ENCODE results near the gene HIPK2. TPM values are rescaled to one million over a fixed set of nuclear protein-coding genes. Genes with fewer than 3 reads are reported as not detected.

Gene HIPK2
- total and polyA plus RNA-seq, 8 donors = 25.1 to 61.8 (median 30.4) TPM

DNA sequence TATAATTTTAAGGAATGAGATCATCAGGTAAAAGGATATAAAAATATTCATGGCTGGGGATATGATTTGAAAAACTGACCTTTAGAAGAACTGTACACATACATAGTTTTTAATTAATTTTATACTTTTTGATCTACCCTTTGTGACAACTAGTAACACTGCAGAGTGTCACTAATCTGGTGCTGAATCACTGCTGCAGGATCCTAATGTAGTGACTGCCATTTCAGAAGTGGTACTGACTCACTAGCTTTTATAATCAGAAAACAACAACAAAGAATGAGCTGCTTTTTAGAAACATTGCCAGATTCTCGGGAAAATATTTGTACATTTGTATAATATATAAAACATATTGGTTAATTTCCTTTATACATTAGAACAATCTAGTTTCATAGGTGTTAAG is 110.4 kb downstream of the HIPK2 start:
- DNase-seq (no peak), ATAC-seq (no peak)
- H3K27me3 ChIP-seq = no peaks in the 10 kb centered on the region
- intact Hi-C loops (cut with DNase I) = no loop called here
- H3K27ac ChIP-seq = no peak overlapping the region
- H3K9me3 ChIP-seq = no peaks in the 10 kb centered on the region
- TF ChIP-seq, protein P1, sequence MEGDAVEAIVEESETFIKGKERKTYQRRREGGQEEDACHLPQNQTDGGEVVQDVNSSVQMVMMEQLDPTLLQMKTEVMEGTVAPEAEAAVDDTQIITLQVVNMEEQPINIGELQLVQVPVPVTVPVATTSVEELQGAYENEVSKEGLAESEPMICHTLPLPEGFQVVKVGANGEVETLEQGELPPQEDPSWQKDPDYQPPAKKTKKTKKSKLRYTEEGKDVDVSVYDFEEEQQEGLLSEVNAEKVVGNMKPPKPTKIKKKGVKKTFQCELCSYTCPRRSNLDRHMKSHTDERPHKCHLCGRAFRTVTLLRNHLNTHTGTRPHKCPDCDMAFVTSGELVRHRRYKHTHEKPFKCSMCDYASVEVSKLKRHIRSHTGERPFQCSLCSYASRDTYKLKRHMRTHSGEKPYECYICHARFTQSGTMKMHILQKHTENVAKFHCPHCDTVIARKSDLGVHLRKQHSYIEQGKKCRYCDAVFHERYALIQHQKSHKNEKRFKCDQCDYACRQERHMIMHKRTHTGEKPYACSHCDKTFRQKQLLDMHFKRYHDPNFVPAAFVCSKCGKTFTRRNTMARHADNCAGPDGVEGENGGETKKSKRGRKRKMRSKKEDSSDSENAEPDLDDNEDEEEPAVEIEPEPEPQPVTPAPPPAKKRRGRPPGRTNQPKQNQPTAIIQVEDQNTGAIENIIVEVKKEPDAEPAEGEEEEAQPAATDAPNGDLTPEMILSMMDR (IDR thresholded peaks at IDR 0.05) = no peak
- peaks cover 0 to 29% of the 10 kb centered on the region in 2 donors for H3K4me1 ChIP-seq
- no peak overlapping the region for H3K4me3 ChIP-seq
- no peaks in the 10 kb centered on the region for H3K36me3 ChIP-seq

GRCh38 chr7:139666501-139666900 is 111.3 kb downstream of the HIPK2 start:
- H3K27ac ChIP-seq = no peak overlapping the region
- ATAC-seq = no peak

DNA sequence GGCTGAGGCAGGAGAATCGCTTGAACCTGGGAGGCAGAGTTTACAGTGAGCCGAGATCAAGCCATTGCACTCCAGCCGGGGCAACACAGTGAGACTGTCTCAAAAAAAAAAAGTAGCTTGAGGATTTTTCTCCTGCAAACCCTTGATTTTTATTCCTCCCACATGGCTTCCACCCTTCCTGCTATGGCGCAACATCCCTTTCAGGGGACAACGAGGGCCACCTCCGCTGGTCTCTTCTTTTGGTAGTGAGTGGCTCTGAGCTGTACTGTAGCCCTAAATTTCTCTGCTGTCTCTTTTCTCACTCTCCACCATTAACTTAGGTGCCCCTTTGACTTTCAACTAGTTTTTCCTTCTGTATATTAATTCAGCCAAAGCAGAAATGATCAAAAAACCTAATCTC is 113.4 kb downstream of the HIPK2 start:
- DNase-seq = no peak
- Histone ChIP-seq H3K4me1 (peaks cover 0 to 55% of the 10 kb centered on the region in 2 donors), H3K9me3 (no peaks in the 10 kb centered on the region), H3K27me3 (no peaks in the 10 kb centered on the region), H3K36me3 (no peaks in the 10 kb centered on the region), H3K4me3 (no peak overlapping the region), H3K27ac (no peak overlapping the region)
- ATAC-seq = no peak
- intact Hi-C loops (cut with DNase I) = no loop called here
- TF ChIP-seq, protein P1 (IDR thresholded peaks at IDR 0.05) = no peak

More at GRCh38 chr7:139666501-139666900, 111.3 kb downstream of the HIPK2 start:
- Histone ChIP-seq H3K4me1 (peaks cover 0 to 36% of the 10 kb centered on the region in 2 donors), H3K27me3 (no peaks in the 10 kb centered on the region), H3K4me3 (no peak overlapping the region), H3K36me3 (no peaks in the 10 kb centered on the region), H3K9me3 (no peaks in the 10 kb centered on the region)
- intact Hi-C loops (cut with DNase I) = no loop called here
- DNase-seq = no peak
- TF ChIP-seq, protein P1 (IDR thresholded peaks at IDR 0.05) = no peak

GRCh38 chr7:139663608-139664177 is 114.1 kb downstream of the HIPK2 start:
- intact Hi-C loops (cut with DNase I) = no loop called here
- Histone ChIP-seq H3K4me3 (no peak overlapping the region), H3K27me3 (no peaks in the 10 kb centered on the region), H3K9me3 (no peaks in the 10 kb centered on the region), H3K36me3 (no peaks in the 10 kb centered on the region), H3K27ac (no peak overlapping the region), H3K4me1 (peaks cover 0 to 63% of the 10 kb centered on the region in 2 donors)
- ATAC-seq (no peak), DNase-seq (no peak)
- TF ChIP-seq, protein P1 (IDR thresholded peaks at IDR 0.05) = no peak

- Histone ChIP-seq H3K9me3 (no peaks in the 10 kb centered on the region), H3K36me3 (no peaks in the 10 kb centered on the region), H3K27me3 (no peaks in the 10 kb centered on the region), H3K4me3 (no peak overlapping the region), H3K27ac (no peak overlapping the region), H3K4me1 (peaks cover 0 to 69% of the 10 kb centered on the region in 2 donors)
- TF ChIP-seq, protein P1 (IDR thresholded peaks at IDR 0.05) = no peak
- intact Hi-C loops (cut with DNase I) = no loop called here
- ATAC-seq = no peak
- DNase-seq = no peak
These were observed 115.9 kb downstream of the HIPK2 start for GRCh38 chr7:139661903-139662302.

Measured in left lung (tissue), 10 donors.